C4-2B (cell line): ENCODE data around the gene FOXJ3.

Experiments used
- CTCF ChIP-seq: fragments of 450-650 bp; conservative IDR thresholded peaks from 2 replicates; pipeline ENCODE4 v1.5.1; 2017; ENCODE audit warnings: mild to moderate bottlenecking
- ZFX ChIP-seq: fragments of 450-650 bp; IDR thresholded peaks from 2 replicates; pipeline ENCODE4 v1.6.1; 2017

GRCh38 chr1:42145389-42145716 is 189.7 kb downstream of the FOXJ3 start:
- TF ChIP-seq CTCF (no peak), ZFX (no peak)
